ENCODE results near the gene NUP93.

Gene NUP93

DNA sequence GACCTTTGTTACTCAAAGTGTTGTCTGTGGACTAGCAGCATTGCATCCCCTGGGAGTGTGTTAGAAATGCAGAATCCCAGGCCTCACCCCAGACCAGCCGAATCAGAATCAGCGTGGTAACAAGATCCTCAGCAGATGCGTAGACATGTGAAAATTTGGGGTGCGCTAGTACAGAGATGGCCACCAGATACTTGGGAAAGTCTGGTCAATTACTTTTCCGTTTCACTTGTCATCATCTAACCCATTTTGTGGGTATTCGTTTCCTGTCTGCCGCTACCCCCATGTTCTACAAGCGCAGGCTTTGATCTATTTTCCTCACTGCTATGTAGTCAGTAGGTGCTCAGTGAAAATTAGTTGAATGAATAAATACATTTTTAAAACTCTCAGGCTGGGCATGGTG is 168.9 kb downstream of the NUP93 start:
- no peak for DNase-seq

Measured in NCI-H2081 (cell line).